Liver (tissue), 9 donors: ENCODE data around the gene ZNF148. TPM values are rescaled to one million over a fixed set of nuclear protein-coding genes. Genes with fewer than 3 reads are reported as not detected.

ENCODE experiments used
- DNase-seq: peaks from one replicate; pipeline ENCODE4 v3.0.0-alpha.2; 2017; ENCODE audit warnings: low spot score
- H3K27ac ChIP-seq, 2 donors: one replicate each; pipeline ENCODE4 v1.7.0; 2013; ENCODE audit warnings: inconsistent platforms in 2 of 2, low read length in 2 of 2, control low read depth in 1 of 2, low read depth in 1 of 2, mild to moderate bottlenecking in 1 of 2
- H3K27me3 ChIP-seq, 4 donors: one replicate each; pipeline versions ENCODE4 v1.6.1 to v1.7.0; 2013; ENCODE audit warnings: low read length in 3 of 4, inconsistent platforms in 1 of 4, mild to moderate bottlenecking in 1 of 4, moderate library complexity in 1 of 4; ENCODE audit not compliant: control insufficient read depth in 4 of 4, insufficient read depth in 4 of 4
- H3K36me3 ChIP-seq, 4 donors: one replicate each; pipeline versions ENCODE4 v1.6.1 to v1.7.0; 2013; ENCODE audit warnings: low read length in 3 of 4, mild to moderate bottlenecking in 3 of 4, low read depth in 1 of 4, moderate library complexity in 1 of 4; ENCODE audit not compliant: control insufficient read depth in 4 of 4, insufficient read depth in 3 of 4
- H3K4me1 ChIP-seq, 4 donors: one replicate each; pipeline versions ENCODE4 v1.6.1 to v1.7.0; 2013; ENCODE audit warnings: low read length in 3 of 4, mild to moderate bottlenecking in 3 of 4, moderate library complexity in 1 of 4; ENCODE audit not compliant: control insufficient read depth in 4 of 4, insufficient read depth in 4 of 4
- H3K4me3 ChIP-seq, 3 donors: one replicate each; pipeline versions ENCODE4 v1.6.1 to v1.7.0; 2013; ENCODE audit warnings: low read length in 3 of 3, control low read depth in 1 of 3, low read depth in 1 of 3, mild to moderate bottlenecking in 1 of 3
- H3K9ac ChIP-seq, 2 donors: one replicate each; pipeline ENCODE4 v1.7.0; 2013; ENCODE audit warnings: low read length in 2 of 2, mild to moderate bottlenecking in 2 of 2, moderate library complexity in 2 of 2, control low read depth in 1 of 2, low read depth in 1 of 2
- H3K9me3 ChIP-seq, 4 donors: one replicate each; pipeline versions ENCODE4 v1.6.1 to v1.7.0; 2013; ENCODE audit warnings: low read length in 3 of 4; ENCODE audit not compliant: control insufficient read depth in 4 of 4
- ATF3 ChIP-seq: IDR thresholded peaks from 2 replicates; pipeline ENCODE4 v1.6.1; 2016; ENCODE audit warnings: antibody characterized with exemption
- EGR1 ChIP-seq, 2 donors: IDR thresholded peaks; 2 replicates each; pipeline ENCODE4 v1.6.1; 2016 to 2018; ENCODE audit warnings: antibody characterized with exemption in 2 of 2, low read depth in 2 of 2
- HNF4A ChIP-seq, 2 donors: conservative IDR thresholded peaks; 2 replicates each; pipeline ENCODE4 v1.6.1; 2016; ENCODE audit warnings: antibody characterized with exemption in 2 of 2, mild to moderate bottlenecking in 2 of 2
- MAX ChIP-seq: IDR thresholded peaks from 2 replicates; pipeline ENCODE4 v1.6.1; 2016; ENCODE audit warnings: antibody characterized with exemption
- NR2F2 ChIP-seq: IDR thresholded peaks from 2 replicates; pipeline ENCODE4 v1.6.1; 2016; ENCODE audit warnings: antibody characterized with exemption
- RAD21 ChIP-seq, 2 donors: IDR thresholded peaks; 2 replicates each; pipeline ENCODE4 v1.6.1; 2016; ENCODE audit warnings: antibody characterized with exemption in 2 of 2, mild to moderate bottlenecking in 2 of 2
- REST ChIP-seq: IDR thresholded peaks from 2 replicates; pipeline ENCODE4 v1.6.1; 2016; ENCODE audit warnings: antibody characterized with exemption, mild to moderate bottlenecking
- RXRA ChIP-seq, 2 donors: IDR thresholded peaks; 2 replicates each; pipeline ENCODE4 v1.6.1; 2017 to 2018; ENCODE audit warnings: antibody characterized with exemption in 2 of 2, mild to moderate bottlenecking in 1 of 2
- TAF1 ChIP-seq: conservative IDR thresholded peaks from 2 replicates; pipeline ENCODE4 v1.6.1; 2016; ENCODE audit warnings: antibody characterized with exemption, mild to moderate bottlenecking
- YY1 ChIP-seq: IDR thresholded peaks from 2 replicates; pipeline ENCODE4 v1.6.1; 2016; ENCODE audit warnings: antibody characterized with exemption, mild to moderate bottlenecking
- WGBS: extraction: QIAGEN DNeasy Blood & Tissue Kit; methylation state at CpG from one replicate; pipeline ENCODE4 v1.1.7; 2013; 5-methylcytosine and 5-hydroxymethylcytosine counted together
- polyA plus RNA-seq, 2 donors: library from polyadenylated mRNA; stranded (reverse) in 1 of 2; unstranded in 1 of 2; fragments of 200-250 nt in 1 of 2; fragments of >200 nt in 1 of 2; fragmentation: Nextera tagmentation in 1 of 2; extraction: Ambion mirVana in 1 of 2; gene quantifications; one replicate each; pipeline versions ENCODE4 v1.2.1 to v1.2.3, GENCODE V29; 2013 to 2015
- total RNA-seq, 2 donors: library from RNA; depleted of rRNA; stranded (reverse); fragments of >200 nt; gene quantifications; one replicate each; pipeline ENCODE4 v1.2.3, GENCODE V29; 2014
- TF ChIP-seq, protein P1 (sequence below): IDR thresholded peaks from 2 replicates; pipeline ENCODE4 v1.6.1; 2016; ENCODE audit warnings: antibody characterized with exemption
- donor health status: healthy.
- donor health status: healthy.
- donor health status: healthy.
- donor health status: healthy.
- donor health status: healthy.

The ZNF148 gene
- total and polyA plus RNA-seq, 4 donors = 4.0 to 20.3 (median 17.1) TPM

GRCh38 chr3:125281381-125281780 lies 93.7 kb downstream of the ZNF148 start:
- 84% methylated on average over 1 of the region's 1 CpG for WGBS
- no peak for DNase-seq
- no peak overlapping the region for H3K27ac ChIP-seq
- H3K4me1 ChIP-seq = peaks cover 0 to 2% (median 0%) of the 10 kb centered on the region in 4 donors
- peaks cover 0 to 4% (median under 1%) of the 10 kb centered on the region in 4 donors for H3K36me3 ChIP-seq
- H3K9me3 ChIP-seq = no peaks in the 10 kb centered on the region
- H3K9ac ChIP-seq = no peak overlapping the region
- H3K4me3 ChIP-seq = no peak overlapping the region
- no peaks in the 10 kb centered on the region for H3K27me3 ChIP-seq
- TF ChIP-seq, protein P1, sequence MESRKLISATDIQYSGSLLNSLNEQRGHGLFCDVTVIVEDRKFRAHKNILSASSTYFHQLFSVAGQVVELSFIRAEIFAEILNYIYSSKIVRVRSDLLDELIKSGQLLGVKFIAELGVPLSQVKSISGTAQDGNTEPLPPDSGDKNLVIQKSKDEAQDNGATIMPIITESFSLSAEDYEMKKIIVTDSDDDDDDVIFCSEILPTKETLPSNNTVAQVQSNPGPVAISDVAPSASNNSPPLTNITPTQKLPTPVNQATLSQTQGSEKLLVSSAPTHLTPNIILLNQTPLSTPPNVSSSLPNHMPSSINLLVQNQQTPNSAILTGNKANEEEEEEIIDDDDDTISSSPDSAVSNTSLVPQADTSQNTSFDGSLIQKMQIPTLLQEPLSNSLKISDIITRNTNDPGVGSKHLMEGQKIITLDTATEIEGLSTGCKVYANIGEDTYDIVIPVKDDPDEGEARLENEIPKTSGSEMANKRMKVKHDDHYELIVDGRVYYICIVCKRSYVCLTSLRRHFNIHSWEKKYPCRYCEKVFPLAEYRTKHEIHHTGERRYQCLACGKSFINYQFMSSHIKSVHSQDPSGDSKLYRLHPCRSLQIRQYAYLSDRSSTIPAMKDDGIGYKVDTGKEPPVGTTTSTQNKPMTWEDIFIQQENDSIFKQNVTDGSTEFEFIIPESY = no peak
- TF ChIP-seq TAF1 = no peak
- no peak for TF ChIP-seq REST
- no peak for TF ChIP-seq RAD21 (IDR thresholded peaks at IDR 0.05)
- no peak for TF ChIP-seq MAX
- TF ChIP-seq RXRA (IDR thresholded peaks at IDR 0.05) = no peak
- TF ChIP-seq ATF3 = no peak

- H3K9ac ChIP-seq = no peak overlapping the region
- TF ChIP-seq HNF4A (conservative IDR thresholded peaks at IDR 0.05) (peak; percentile 7 to 50), TAF1 (no peak)
- no peak overlapping the region for H3K4me3 ChIP-seq
- 96% methylated on average over 2 of the region's 2 CpGs for WGBS
- no peak overlapping the region for H3K27ac ChIP-seq
- H3K27me3 ChIP-seq = no peaks in the 10 kb centered on the region
- H3K4me1 ChIP-seq = peaks cover 0 to 2% (median 0%) of the 10 kb centered on the region in 4 donors
- H3K36me3 ChIP-seq = peaks cover 0 to 4% (median under 1%) of the 10 kb centered on the region in 4 donors
- H3K9me3 ChIP-seq = no peaks in the 10 kb centered on the region
- no peak for DNase-seq
These were observed 94.3 kb downstream of the ZNF148 start for GRCh38 chr3:125280668-125281361.

DNA sequence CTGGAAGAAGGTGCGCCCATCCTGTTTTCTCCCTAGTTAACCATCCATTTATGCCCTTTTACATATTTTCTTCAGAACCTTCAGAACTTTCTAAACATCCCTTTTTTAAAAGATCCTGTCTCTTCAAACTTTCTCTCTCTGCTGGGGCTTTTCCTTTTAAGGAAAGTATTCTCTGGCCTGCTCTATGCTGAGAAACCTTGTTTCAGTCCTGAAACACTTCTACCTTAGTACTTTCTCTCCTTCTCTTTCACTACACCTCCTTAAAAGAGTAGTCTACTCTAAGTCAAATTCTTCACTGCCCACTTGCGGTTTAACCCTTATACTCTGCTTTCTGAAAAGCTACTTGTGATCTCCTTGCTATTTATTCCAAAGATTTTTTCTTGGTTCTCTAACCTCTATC lies 97.0 kb downstream of the ZNF148 start:
- Histone ChIP-seq H3K4me3 (no peak overlapping the region), H3K4me1 (peaks cover 0 to 4% (median under 1%) of the 10 kb centered on the region in 4 donors), H3K27me3 (no peaks in the 10 kb centered on the region), H3K9ac (no peak overlapping the region), H3K36me3 (peaks cover 0 to 4% (median under 1%) of the 10 kb centered on the region in 4 donors), H3K9me3 (no peaks in the 10 kb centered on the region), H3K27ac (no peak overlapping the region)
- WGBS = 98% methylated on average over 2 of the region's 2 CpGs
- no peak for TF ChIP-seq RXRA (IDR thresholded peaks at IDR 0.05)
- TF ChIP-seq YY1 = no peak
- TF ChIP-seq HNF4A (conservative IDR thresholded peaks at IDR 0.05) = no peak
- no peak for TF ChIP-seq EGR1 (IDR thresholded peaks at IDR 0.05; ENCODE audit: low read depth in 2 of 2)
- no peak for TF ChIP-seq TAF1
- TF ChIP-seq NR2F2 = no peak
- DNase-seq = no peak
